Hepatocyte (in vitro differentiated cells): ENCODE measurements around the gene ACTG1. TPM values are rescaled to one million over a fixed set of nuclear protein-coding genes. Genes with fewer than 3 reads are reported as not detected.

ENCODE experiments used
- DNase-seq: peaks from one replicate; pipeline ENCODE4 v3.0.0-alpha.2; 2016; ENCODE audit warnings: low spot score
- H2AFZ ChIP-seq: fragments of 200-600 bp; sonication (generic); 2 replicates; pipeline ENCODE4 v1.6.0; 2016; ENCODE audit warnings: antibody characterized with exemption, mild to moderate bottlenecking
- H3K27ac ChIP-seq: fragments of 200-600 bp; sonication (generic); 2 replicates; pipeline ENCODE4 v1.5.1; 2016; ENCODE audit warnings: mild to moderate bottlenecking
- H3K27me3 ChIP-seq: fragments of 200-600 bp; sonication (generic); 2 replicates; pipeline ENCODE4 v1.6.1; 2016
- H3K36me3 ChIP-seq: fragments of 200-600 bp; sonication (generic); replicated peaks from 2 replicates; pipeline ENCODE4 v1.5.1; 2016; ENCODE audit warnings: low read depth; ENCODE audit not compliant: insufficient read depth
- H3K4me1 ChIP-seq: fragments of 200-600 bp; sonication (generic); 2 replicates; pipeline ENCODE4 v1.5.1; 2016; ENCODE audit warnings: mild to moderate bottlenecking, moderate library complexity; ENCODE audit not compliant: insufficient read depth
- H3K4me2 ChIP-seq: fragments of 200-600 bp; sonication (generic); 2 replicates; pipeline ENCODE4 v1.6.0; 2016
- H3K4me3 ChIP-seq: fragments of 200-600 bp; sonication (generic); 2 replicates; pipeline ENCODE4 v1.5.1; 2016; ENCODE audit warnings: mild to moderate bottlenecking
- H3K79me2 ChIP-seq: fragments of 200-600 bp; sonication (generic); 2 replicates; pipeline ENCODE4 v1.6.0; 2017; ENCODE audit warnings: mild to moderate bottlenecking
- H3K9me2 ChIP-seq: fragments of 200-600 bp; sonication (generic); replicated peaks from 2 replicates; pipeline ENCODE4 v1.6.0; 2017; ENCODE audit warnings: mild to moderate bottlenecking; ENCODE audit not compliant: insufficient read depth
- H3K9me3 ChIP-seq: fragments of 200-600 bp; sonication (generic); 2 replicates; pipeline ENCODE4 v1.5.1; 2016; ENCODE audit warnings: low read depth, mild to moderate bottlenecking
- H4K20me1 ChIP-seq: fragments of 200-600 bp; sonication (generic); 2 replicates; pipeline ENCODE4 v1.6.0; 2016; ENCODE audit warnings: mild to moderate bottlenecking; ENCODE audit not compliant: insufficient read depth, poor library complexity, severe bottlenecking
- EZH2 ChIP-seq: fragments of 200-600 bp; sonication (generic); IDR thresholded peaks from 2 replicates; pipeline ENCODE4 v1.6.1; 2016; ENCODE audit warnings: antibody characterized with exemption, mild to moderate bottlenecking, borderline replicate concordance
- EZH2phosphoT487 ChIP-seq: fragments of 200-600 bp; sonication (generic); IDR thresholded peaks from one replicate; pipeline ENCODE4 v1.6.1; 2018; ENCODE audit warnings: antibody characterized with exemption, mild to moderate bottlenecking, low read depth, moderate library complexity; ENCODE audit not compliant: unreplicated experiment, severe bottlenecking
- WGBS: methylation state at CpG from one replicate; pipeline ENCODE4 v1.1.6; 2016; ENCODE audit warnings: low lambda C conversion rate; ENCODE audit errors: missing lambda C conversion rate; 5-methylcytosine and 5-hydroxymethylcytosine counted together
- polyA plus RNA-seq: library from polyadenylated mRNA; unstranded; fragments of >200 nt; fragmentation: Nextera tagmentation; extraction: Ambion mirVana; gene quantifications from 2 replicates; pipeline ENCODE4 v1.2.1, GENCODE V29; 2016
- total RNA-seq: library from RNA; depleted of rRNA; stranded (reverse); fragments of >200 nt; gene quantifications from 2 replicates; pipeline ENCODE4 v1.2.3, GENCODE V29; 2014
- TF ChIP-seq, protein P1 (sequence below): fragments of 200-600 bp; sonication (generic); IDR thresholded peaks from 2 replicates; pipeline ENCODE4 v1.5.1; 2016; ENCODE audit warnings: antibody characterized with exemption, mild to moderate bottlenecking; ENCODE audit not compliant: poor library complexity

The ACTG1 gene
- total and polyA plus RNA-seq, 2 experiments from 2014 or later, result 2,832 to 3,298 TPM

DNA sequence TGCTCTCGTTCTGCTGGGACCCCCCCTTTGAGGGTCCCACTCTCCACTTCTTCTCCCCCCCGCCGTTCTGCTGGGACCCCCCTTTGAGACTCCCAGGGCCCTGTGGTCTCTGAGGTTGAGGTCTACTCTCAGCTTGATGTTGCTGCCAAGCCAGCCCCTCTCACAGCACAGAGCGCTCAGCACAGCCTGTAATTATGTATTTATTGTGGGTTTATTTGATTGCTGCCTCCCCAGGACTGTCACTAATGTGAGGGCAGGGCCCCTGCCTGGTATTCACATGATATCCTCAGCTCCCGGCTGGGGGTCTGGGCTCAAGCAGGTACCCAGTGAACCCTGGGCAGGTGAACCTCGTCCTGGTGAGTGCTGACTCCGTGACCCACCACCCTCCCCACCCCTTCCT, 35.4 kb downstream of the ACTG1 start:
- DNase-seq, result no peak
- WGBS, result 86% methylated on average over 6 of the region's 7 CpGs
- TF ChIP-seq EZH2, result no peak

DNA sequence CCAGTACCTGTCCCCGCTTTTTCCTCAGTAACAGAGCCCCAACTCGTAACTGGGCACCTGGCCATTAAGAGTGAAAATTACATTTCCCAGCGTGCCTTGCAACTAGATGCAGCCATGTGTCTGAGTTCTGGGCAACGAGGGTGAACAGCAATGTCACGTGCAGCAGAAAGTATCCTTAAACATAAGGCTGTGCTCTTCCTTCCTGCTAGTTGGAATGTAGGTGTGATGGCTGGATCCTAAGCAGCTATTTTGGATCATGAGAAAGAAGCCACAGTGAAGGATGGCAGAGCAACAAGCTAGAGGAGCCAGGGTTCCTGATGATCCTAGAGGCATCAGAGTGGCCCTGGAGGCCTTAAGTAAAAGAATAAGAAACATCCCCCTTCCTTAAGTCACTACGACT, 36.0 kb downstream of the ACTG1 start:
- Histone ChIP-seq H3K4me2 (no peak overlapping the region), H3K27ac (no peak overlapping the region), H2AFZ (no peak overlapping the region), H4K20me1 (no peaks in the 10 kb centered on the region), H3K9me2 (no peaks in the 10 kb centered on the region), H3K79me2 (no peaks in the 10 kb centered on the region), H3K36me3 (no peaks in the 10 kb centered on the region), H3K4me3 (no peak overlapping the region), H3K4me1 (peaks cover under 1% of the 10 kb centered on the region), H3K9me3 (no peaks in the 10 kb centered on the region), H3K27me3 (no peaks in the 10 kb centered on the region)
- no peak for TF ChIP-seq EZH2
- TF ChIP-seq, protein P1, sequence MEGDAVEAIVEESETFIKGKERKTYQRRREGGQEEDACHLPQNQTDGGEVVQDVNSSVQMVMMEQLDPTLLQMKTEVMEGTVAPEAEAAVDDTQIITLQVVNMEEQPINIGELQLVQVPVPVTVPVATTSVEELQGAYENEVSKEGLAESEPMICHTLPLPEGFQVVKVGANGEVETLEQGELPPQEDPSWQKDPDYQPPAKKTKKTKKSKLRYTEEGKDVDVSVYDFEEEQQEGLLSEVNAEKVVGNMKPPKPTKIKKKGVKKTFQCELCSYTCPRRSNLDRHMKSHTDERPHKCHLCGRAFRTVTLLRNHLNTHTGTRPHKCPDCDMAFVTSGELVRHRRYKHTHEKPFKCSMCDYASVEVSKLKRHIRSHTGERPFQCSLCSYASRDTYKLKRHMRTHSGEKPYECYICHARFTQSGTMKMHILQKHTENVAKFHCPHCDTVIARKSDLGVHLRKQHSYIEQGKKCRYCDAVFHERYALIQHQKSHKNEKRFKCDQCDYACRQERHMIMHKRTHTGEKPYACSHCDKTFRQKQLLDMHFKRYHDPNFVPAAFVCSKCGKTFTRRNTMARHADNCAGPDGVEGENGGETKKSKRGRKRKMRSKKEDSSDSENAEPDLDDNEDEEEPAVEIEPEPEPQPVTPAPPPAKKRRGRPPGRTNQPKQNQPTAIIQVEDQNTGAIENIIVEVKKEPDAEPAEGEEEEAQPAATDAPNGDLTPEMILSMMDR, result no peak
- TF ChIP-seq EZH2phosphoT487, result no peak
- WGBS, result 93% methylated on average over 6 of the region's 6 CpGs
- DNase-seq, result no peak

More for the DNA sequence above, 35.4 kb downstream of the ACTG1 start:
- H3K4me3 ChIP-seq, result no peak overlapping the region
- no peaks in the 10 kb centered on the region for H3K9me2 ChIP-seq
- no peak overlapping the region for H2AFZ ChIP-seq
- H3K27ac ChIP-seq, result no peak overlapping the region
- H3K36me3 ChIP-seq, result no peaks in the 10 kb centered on the region
- no peaks in the 10 kb centered on the region for H3K27me3 ChIP-seq
- H3K4me1 ChIP-seq, result no peaks in the 10 kb centered on the region
- no peak overlapping the region for H3K4me2 ChIP-seq
- no peaks in the 10 kb centered on the region for H4K20me1 ChIP-seq
- H3K9me3 ChIP-seq, result no peaks in the 10 kb centered on the region
- H3K79me2 ChIP-seq, result no peaks in the 10 kb centered on the region

DNA sequence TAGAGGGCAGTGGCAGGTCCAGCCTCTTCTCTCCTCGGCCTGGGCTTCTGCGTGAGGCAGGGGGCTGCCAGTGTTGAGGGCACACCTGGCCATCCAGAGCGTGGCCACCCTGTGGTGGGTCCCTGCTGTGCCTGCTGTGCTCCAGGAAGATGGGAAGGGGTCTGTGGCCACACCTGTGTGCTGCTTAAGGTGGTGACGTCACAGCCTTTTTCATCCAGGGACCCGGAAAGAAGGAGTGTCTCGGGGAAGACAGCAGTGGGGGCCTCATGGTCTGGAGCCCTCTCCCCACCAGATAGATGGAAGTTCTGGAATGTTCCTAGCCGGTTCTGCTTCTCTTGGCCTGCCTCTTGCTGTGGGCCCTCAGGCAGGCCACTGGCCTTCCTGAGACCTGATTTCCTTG, 36.5 kb downstream of the ACTG1 start:
- peaks cover 6% of the 10 kb centered on the region for H3K4me1 ChIP-seq
- no peak overlapping the region for H3K27ac ChIP-seq
- DNase-seq, result no peak
- H3K4me3 ChIP-seq, result no peak overlapping the region
- no peaks in the 10 kb centered on the region for H4K20me1 ChIP-seq
- no peaks in the 10 kb centered on the region for H3K36me3 ChIP-seq
- no peaks in the 10 kb centered on the region for H3K9me2 ChIP-seq
- no peak overlapping the region for H3K4me2 ChIP-seq
- no peaks in the 10 kb centered on the region for H3K79me2 ChIP-seq
- H3K27me3 ChIP-seq, result no peaks in the 10 kb centered on the region
- WGBS, result 95% methylated on average over 7 of the region's 7 CpGs
- no peaks in the 10 kb centered on the region for H3K9me3 ChIP-seq
- no peak overlapping the region for H2AFZ ChIP-seq
- TF ChIP-seq EZH2 (no peak), EZH2phosphoT487 (no peak)

- Histone ChIP-seq H3K9me3 (no peaks in the 10 kb centered on the region), H3K79me2 (no peaks in the 10 kb centered on the region), H3K4me1 (peaks cover 11% of the 10 kb centered on the region), H2AFZ (no peak overlapping the region), H3K27me3 (no peaks in the 10 kb centered on the region), H4K20me1 (no peaks in the 10 kb centered on the region), H3K4me2 (no peak overlapping the region), H3K9me2 (no peaks in the 10 kb centered on the region), H3K36me3 (no peaks in the 10 kb centered on the region), H3K4me3 (no peak overlapping the region), H3K27ac (no peak overlapping the region)
- DNase-seq, result no peak
- 83% methylated on average over 16 of the region's 16 CpGs for WGBS
- TF ChIP-seq EZH2phosphoT487 (no peak), EZH2 (no peak)
- TF ChIP-seq, protein P1, result no peak
Observed at GRCh38 chr17:81474958-81475357, 37.6 kb downstream of the ACTG1 start.
